Stimulated activated effector memory CD8-positive, alpha-beta T cell treated with anti-CD3 and anti-CD28 coated beads, Interleukin-12 subunit alpha, Interleukin-12 subunit beta, amount 100 ng/mL, for 72 hours (primary cell): ENCODE results near the gene LTB4R.
"Not testable (repeated sequence)": the region's sequence is repeated elsewhere in the genome, so short reads cannot be mapped to it uniquely, and the experiment has no call there.

ENCODE experiments used
- ATAC-seq: fragments of 150-1000 bp; cut with Tn5 transposase; 2 replicates; pipeline ENCODE4 v1.10.0; 2021
- DNase-seq, 2 donors: peaks; one replicate each; pipeline ENCODE4 v3.0.0; 2021 to 2022; ENCODE audit warnings: low spot score in 2 of 2
- H3K27ac Mint-ChIP-seq: one replicate; pipeline ENCODE4 v1.8.0; 2022; ENCODE audit warnings: mild to moderate bottlenecking, mixed read lengths
- H3K36me3 Mint-ChIP-seq: one replicate; pipeline ENCODE4 v1.8.0; 2022; ENCODE audit warnings: mild to moderate bottlenecking, mixed read lengths
- H3K4me1 Mint-ChIP-seq: one replicate; pipeline ENCODE4 v1.8.0; 2022; ENCODE audit warnings: mixed read lengths
- H3K4me3 Mint-ChIP-seq: one replicate; pipeline ENCODE4 v1.8.0; 2022; ENCODE audit warnings: mild to moderate bottlenecking, mixed read lengths
- H3K9me3 Mint-ChIP-seq: one replicate; pipeline ENCODE4 v1.8.0; 2022; ENCODE audit warnings: mixed read lengths

The LTB4R gene

DNA sequence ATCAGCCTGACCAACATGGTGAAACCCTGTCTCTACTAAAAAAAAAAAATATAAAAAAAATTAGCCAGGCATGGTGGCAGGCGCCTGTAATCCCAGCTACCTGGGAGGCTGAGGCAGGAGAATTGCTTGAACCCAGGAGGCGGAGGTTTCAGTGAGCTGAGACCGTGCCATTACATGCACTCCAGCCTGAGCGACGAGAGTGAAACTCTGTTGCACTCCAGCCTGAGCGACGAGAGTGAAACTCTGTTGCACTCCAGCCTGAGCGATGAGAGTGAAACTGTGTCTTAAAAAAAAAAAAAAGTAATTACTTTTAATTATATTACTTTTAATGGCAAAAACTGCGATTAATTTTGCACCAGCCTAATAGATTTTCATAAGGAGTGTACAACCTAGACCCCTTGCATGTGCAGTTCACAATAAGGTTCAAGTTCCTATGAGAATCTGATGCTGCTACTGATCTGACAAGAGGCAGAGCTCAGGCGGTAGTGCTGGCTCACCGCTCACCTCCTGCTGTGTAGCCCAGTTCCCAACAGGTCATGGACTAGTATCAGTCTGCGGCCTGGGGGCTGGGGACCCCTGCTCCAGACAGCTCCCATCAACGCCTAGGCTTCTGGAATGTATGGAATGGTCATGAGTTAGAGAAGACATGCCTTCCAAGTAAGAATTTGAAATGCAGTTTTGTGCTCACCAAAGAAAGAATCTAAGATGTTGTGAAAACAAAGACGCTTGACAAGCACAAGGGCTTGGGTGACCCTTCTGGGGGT is 10.1 kb downstream of the LTB4R start:
- Mint-ChIP-seq H3K4me1 (peaks cover 14% of the 10 kb centered on the region), H3K27ac (no peak overlapping the region), H3K36me3 (no peaks in the 10 kb centered on the region), H3K4me3 (no peak overlapping the region), H3K9me3 (no peaks in the 10 kb centered on the region)
- ATAC-seq (no peak), DNase-seq (no peak)

DNA sequence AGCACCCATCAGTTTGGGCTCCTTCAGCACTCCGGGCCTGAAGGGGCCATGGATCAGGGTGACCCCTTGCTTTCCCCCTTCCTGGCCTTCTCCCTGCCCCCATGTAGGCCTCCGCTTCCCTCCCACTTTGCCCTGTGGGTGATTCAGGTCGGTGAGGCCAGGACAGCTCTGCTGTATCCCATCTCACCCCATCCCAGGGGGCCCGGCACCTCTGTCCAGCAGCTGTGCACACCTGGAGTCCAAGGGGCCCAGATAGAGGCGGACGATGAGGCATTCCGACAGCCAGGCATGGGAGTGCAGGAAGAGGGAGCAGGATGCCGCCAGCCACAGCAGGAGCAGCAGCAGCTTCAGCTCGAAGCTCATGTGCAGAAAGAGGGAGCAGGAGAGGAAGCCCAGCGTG is 11.4 kb downstream of the LTB4R start:
- no peak overlapping the region for H3K4me3 Mint-ChIP-seq
- H3K27ac Mint-ChIP-seq = peak overlapping the region; percentile 2
- no peak for ATAC-seq

DNA sequence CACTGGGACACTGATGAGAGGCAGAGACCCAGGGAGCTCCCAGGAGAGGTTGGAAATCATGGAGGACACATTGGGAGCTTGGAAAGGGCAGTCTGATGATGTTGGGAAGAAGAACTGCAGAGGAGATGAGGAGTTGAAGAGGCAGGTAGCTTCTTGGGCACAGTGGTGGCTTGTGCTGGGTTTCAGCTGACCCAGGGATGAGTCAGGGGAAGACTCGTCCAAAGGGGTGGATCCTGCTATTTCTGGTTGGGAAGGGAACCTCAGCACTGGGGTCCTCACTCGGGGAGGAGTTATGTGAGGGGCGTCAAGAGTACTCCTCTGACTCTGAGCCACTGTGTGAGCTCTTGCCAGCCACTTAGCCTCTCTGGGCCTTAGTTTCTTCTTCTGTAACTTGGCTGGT is 12.0 kb downstream of the LTB4R start:
- DNase-seq (no peak), ATAC-seq (no peak)
- Mint-ChIP-seq H3K9me3 (no peaks in the 10 kb centered on the region), H3K4me3 (no peak overlapping the region), H3K27ac (peak overlapping the region; percentile 2), H3K4me1 (peaks cover 20% of the 10 kb centered on the region), H3K36me3 (no peaks in the 10 kb centered on the region)

More for the DNA sequence above, 11.4 kb downstream of the LTB4R start:
- Mint-ChIP-seq H3K36me3 (no peaks in the 10 kb centered on the region), H3K9me3 (no peaks in the 10 kb centered on the region), H3K4me1 (peaks cover 15% of the 10 kb centered on the region)
- DNase-seq = no peak

DNA sequence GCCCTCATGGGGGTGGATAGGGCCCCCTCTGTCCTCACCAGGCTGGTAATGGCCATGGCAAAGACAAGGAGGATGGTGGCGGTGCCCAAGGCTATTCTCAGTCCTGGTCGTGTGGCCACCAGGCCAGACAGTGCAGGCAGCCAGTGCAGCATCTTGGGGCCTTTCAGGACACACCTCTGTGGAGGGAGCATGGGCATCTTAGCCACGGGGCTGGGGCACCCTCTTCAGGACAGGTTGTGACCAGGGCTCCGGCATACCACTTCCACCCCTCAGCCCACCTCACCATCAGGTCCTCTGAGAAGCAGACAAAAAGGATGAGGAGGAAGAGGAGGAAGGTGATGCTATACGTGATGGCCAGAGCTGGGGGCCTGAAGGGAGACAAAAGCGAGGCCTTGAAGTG is 12.7 kb downstream of the LTB4R start:
- H3K27ac Mint-ChIP-seq = peak overlapping the region; percentile 32
- peaks cover 2% of the 10 kb centered on the region for H3K36me3 Mint-ChIP-seq
- ATAC-seq (no peak), DNase-seq (no peak)
- H3K4me3 Mint-ChIP-seq = no peak overlapping the region
- no peaks in the 10 kb centered on the region for H3K9me3 Mint-ChIP-seq
- peaks cover 26% of the 10 kb centered on the region for H3K4me1 Mint-ChIP-seq

DNA sequence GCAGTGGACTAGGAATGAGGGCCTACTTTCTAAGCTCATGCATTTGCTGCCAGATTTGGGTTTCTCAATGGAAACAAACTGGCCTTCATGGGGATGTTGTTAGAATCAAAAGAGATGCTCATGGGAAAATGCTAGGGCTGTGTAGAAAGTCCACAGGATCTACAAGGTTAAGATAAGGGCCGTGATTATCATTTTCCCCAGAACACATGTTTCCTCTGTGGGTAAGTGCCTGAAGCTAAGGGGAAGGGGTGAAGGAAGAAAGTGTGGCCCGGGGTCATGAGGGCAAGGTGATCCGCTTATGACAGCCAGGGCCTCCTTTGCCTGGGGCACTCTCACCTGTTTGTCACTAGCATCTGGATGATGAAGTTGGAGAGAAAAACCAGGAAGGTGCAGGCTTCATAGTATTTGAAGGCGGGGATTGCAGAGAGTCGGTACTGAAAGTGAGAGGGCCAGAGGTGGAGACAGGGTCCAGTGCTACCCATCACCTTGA is 13.8 kb downstream of the LTB4R start:
- H3K27ac Mint-ChIP-seq = no peak overlapping the region
- no peak for ATAC-seq
- H3K4me3 Mint-ChIP-seq = no peak overlapping the region
- peaks cover 12% of the 10 kb centered on the region for H3K36me3 Mint-ChIP-seq
- H3K9me3 Mint-ChIP-seq = no peaks in the 10 kb centered on the region
- no peak for DNase-seq
- H3K4me1 Mint-ChIP-seq = peaks cover 37% of the 10 kb centered on the region

DNA sequence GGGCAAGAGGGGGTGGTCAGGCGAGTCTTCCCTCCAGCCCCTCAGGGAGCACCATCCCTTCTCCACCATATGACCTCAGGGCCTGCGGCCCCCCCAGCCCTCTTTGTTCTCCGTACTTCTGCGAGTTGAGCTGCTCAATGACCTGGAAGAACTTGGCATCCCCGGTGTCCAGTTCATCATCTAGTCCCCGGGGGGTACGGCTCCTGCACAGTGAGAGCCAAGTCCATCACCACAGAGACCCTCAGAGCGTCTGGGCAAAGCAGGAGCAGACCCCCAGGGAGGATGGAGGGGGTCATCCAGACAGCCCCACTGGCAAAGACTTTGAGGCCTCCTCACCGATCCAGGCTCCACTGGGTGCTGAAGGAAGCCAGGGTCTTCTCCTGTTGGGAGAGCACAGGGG is 14.7 kb downstream of the LTB4R start:
- Mint-ChIP-seq H3K36me3 (peaks cover 12% of the 10 kb centered on the region), H3K4me3 (no peak overlapping the region), H3K9me3 (no peaks in the 10 kb centered on the region), H3K4me1 (peaks cover 46% of the 10 kb centered on the region), H3K27ac (peak overlapping the region; percentile 63)
- DNase-seq (no peak), ATAC-seq (no peak)

DNA sequence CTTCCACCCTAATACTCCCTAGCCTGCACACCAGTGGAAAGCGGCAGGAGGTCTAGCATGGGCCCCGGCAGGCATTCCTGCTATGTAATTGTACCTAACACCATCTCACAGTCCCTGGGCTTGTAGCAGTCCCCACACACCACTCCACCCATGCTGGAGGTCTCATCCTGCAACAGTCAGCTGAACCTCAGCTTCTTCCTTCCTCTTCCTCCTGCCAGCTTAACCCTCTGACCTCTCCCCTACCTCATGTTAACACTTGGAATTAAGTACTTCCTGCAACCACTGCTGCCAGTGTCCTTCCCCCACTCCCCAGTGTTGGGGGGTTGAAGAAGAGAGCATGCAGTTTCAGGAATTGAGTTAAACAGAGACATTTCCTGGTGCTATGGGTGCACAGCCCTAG is 16.0 kb downstream of the LTB4R start:
- Mint-ChIP-seq H3K36me3 (peaks cover 18% of the 10 kb centered on the region), H3K27ac (peak overlapping the region; percentile 84), H3K9me3 (no peaks in the 10 kb centered on the region), H3K4me1 (peaks cover 57% of the 10 kb centered on the region), H3K4me3 (no peak overlapping the region)
- ATAC-seq = no peak
- DNase-seq = no peak

DNA sequence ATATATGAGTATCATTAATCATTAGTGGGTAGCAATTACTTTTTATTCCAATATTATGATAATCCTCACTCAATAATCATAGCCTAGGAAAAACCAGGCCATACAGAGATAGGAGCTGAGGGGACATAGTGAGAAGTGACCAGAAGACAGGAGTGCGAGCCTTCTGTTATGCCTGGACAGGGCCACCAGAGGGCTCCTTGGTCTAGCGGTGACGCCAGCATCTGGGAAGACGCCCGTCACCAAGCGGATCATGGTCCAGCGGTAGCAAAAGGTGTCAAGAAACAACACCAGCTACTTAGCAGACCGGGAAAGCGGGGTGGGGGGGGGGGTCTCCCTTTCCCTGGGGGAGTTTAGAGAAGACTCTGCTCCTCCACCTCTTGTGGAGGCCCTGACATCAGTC is 16.6 kb downstream of the LTB4R start:
- H3K27ac Mint-ChIP-seq = peak overlapping the region; percentile 84
- not testable (repeated sequence) for H3K9me3 Mint-ChIP-seq, ATAC-seq, H3K4me3 Mint-ChIP-seq, DNase-seq
- peaks cover 19% of the 10 kb centered on the region for H3K36me3 Mint-ChIP-seq
- H3K4me1 Mint-ChIP-seq = peaks cover 60% of the 10 kb centered on the region

DNA sequence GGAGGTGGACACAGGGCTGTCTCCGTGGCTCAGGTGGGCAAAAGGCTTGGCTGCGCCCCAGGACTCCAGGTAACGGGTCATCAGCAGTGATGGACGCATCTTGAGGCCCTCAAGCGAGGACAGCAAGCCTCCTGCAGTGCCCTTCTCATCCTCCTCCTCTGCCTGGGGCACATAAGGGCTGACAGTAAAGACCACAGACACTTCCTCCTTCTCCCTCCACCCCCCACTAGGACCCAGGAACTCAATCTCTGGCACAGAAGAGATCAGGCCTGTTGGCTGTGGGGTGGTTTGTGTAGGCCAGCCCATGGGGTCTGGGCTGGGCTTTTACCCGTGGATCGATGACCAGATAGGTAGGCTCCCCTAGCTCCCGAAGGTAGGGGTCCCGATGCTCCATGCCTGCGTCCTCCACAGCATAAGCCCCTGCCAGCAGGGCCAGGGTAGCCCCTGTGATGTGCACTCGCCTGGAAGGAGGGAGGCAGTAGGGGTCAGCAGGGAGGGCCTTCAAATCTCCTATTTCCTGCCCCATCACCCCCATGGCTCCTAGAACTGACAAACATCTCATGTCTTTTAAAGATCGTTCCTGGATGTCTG is 17.9 kb downstream of the LTB4R start:
- Mint-ChIP-seq H3K4me1 (peaks cover 61% of the 10 kb centered on the region), H3K36me3 (peaks cover 19% of the 10 kb centered on the region), H3K4me3 (peak overlapping the region; percentile 40), H3K27ac (peak overlapping the region; percentile 81), H3K9me3 (no peaks in the 10 kb centered on the region)
- DNase-seq (no peak), ATAC-seq (no peak)

DNA sequence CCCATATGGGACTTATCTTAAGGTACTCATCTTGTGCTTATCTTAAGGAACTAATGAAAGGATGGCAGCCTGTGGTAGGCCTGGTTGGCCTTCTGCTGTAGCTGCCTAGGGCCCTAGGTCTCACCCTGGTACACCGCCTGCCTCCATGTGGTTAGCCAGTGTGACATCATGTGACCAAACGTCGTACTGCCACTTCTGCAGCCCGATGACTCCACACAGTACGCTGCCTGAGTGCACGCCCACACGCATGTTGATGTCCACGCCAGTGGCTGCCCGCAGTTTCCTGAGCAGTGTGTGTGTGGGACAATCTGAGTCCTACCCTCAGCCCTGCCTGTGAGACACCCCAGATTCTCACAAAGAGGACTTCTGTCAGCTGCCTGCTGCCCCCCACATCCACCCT is 18.4 kb downstream of the LTB4R start:
- peak overlapping the region; percentile 40 for H3K4me3 Mint-ChIP-seq
- no peaks in the 10 kb centered on the region for H3K9me3 Mint-ChIP-seq
- ATAC-seq (peak; percentile 89), DNase-seq (peak; percentile 75 to 92)
- peaks cover 19% of the 10 kb centered on the region for H3K36me3 Mint-ChIP-seq
- H3K27ac Mint-ChIP-seq = peak overlapping the region; percentile 81
- H3K4me1 Mint-ChIP-seq = peaks cover 62% of the 10 kb centered on the region

DNA sequence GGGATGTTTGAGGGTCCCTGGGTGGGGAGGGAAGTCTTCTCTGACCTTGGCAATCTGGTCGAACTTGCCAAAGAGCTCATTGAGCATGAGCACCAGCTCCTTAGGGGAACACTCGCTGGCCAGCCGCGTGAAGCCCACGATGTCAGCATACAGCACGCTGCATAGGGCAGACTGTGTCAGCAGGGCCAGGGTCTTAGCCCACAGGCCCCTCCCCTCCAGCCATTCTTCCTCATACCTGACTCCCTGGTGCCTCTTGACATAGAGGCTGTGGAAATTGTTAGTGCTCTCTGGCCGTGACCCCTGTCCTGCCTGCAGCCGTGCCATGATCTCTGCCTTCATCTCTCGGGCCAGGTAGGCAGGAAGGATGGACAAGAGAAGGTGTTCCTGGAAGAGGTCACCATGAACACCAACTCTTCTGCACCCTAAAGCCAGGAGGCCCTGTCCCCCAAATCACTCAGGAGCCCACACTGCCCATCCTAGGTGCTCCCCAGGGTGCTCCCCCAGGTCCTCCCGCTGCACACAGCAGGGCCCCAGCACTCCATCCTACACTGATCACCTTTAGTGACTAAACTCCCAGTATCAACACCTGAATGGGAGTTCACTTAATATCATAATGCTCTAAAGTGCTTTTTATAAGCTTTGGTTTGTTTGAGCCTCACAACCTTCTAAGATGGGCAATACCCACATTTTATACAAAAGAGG is 19.8 kb downstream of the LTB4R start:
- no peak for DNase-seq
- no peak for ATAC-seq
- Mint-ChIP-seq H3K9me3 (no peaks in the 10 kb centered on the region), H3K4me3 (no peak overlapping the region), H3K36me3 (peaks cover 22% of the 10 kb centered on the region), H3K4me1 (peaks cover 70% of the 10 kb centered on the region), H3K27ac (peak overlapping the region; percentile 68)

DNA sequence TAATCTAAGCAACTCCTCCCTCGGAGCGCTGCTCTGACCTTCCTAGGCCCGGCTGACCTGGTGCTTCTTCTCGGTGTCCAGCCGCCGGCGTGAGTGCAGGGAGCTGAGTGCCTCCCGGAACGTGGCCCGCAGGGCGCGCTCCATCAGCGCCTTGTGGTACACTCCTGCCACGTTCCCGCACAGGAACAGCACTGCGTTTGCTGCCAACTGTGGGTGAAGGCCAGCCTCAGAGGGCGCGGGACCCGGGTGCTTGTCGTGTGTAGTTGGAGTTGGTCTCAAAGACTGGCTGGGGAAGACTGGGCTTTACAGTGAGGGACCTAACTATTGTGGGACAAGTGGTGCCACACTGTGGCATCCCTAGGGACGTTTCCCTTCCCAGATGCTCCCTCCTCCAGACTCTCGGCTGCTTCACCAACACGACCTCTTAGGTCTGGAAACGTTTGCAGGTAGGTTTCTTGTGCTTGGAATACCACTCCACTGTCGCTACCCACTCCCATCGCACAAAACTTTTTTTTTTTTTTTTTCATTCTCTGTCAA is 20.5 kb downstream of the LTB4R start:
- DNase-seq (no peak), ATAC-seq (no peak)
- Mint-ChIP-seq H3K4me1 (peaks cover 70% of the 10 kb centered on the region), H3K4me3 (peak overlapping the region; percentile 78), H3K36me3 (peaks cover 29% of the 10 kb centered on the region), H3K9me3 (no peaks in the 10 kb centered on the region), H3K27ac (peak overlapping the region; percentile 68)

DNA sequence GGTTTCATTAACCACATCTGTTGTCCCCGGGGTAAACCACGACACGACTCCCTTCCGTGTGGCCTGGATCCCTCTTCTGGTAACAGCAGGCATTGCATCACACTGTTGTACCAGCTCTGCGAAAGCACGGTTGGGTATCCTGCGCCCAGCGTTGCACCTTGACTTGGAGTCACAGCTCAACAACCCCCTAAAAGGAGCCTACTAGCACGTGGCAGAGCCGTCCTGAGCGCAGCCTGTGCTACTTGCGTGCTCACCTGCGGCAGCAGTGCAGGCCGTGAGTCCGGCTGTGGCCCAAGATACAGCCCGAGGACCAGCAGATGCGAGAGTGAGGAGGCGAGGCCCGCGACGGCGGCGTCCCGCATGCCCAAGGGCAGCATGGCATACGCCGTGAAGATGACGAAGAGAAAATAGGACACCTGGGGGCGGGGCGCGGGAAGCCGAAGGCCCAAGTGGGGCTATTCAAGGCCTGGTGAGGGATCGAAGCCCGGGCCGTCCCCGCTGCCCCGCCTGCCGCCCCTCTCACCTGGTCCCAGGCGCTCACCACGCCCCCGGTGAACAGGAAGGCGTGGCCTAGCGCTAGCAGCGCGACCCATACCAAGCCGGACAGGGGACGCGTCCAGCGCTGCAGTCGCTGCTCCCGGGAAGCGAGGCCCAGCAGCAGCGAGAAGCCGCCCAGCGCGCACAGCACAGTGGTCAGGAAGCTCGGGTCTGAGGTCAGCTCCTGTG is 21.1 kb downstream of the LTB4R start:
- Mint-ChIP-seq H3K9me3 (no peaks in the 10 kb centered on the region), H3K4me3 (peak overlapping the region; percentile 78), H3K27ac (peak overlapping the region; percentile 68), H3K4me1 (peaks cover 66% of the 10 kb centered on the region), H3K36me3 (peaks cover 35% of the 10 kb centered on the region)
- ATAC-seq (peak; percentile 77), DNase-seq (peak; percentile 65 to 88)

DNA sequence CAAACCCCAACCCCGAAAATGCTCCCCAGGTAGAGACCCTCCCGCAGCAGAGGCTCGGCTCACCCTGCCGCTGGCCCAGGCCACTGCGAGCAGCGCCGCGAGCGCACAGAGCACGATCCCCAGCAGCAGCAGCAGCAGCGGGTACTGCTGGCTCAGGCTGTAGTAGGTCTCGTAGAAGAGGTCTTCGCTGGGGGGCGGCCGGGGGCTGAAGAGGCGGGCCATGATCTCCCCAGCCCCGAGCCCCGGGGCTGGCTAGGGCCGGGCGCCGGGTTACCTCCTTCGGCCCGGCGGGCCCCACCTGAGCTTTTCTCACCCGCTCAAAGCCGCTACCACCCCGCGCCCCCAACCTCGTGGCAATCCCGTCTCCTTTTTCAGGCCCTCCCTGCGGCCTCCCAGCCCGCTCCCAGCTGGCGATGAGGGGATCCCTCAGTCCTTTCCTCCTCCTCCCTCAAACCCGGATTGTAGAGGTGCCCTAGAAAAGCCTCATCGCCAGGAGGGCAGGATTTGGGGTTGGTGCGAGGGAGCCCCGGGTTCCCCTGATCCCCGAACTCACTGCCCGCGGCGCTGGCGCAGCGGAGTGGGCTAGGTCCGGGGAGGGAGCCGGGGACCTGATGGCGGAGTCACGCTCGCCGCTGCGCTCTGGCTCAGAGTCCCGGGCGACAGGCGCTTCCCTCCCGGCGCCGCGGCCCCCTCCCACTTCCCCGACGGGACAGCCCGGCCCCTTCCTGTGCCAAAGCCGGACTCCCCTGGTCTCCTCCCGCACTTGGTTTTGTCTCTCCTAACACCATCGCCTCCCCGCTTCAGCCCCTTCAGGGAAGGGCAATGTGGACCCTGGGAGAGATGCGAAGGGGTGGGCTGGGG is 23.4 kb downstream of the LTB4R start, which contains the start of gene ADCY4:
TSS of gene ADCY4 (minus strand) at position 641 of the 861 bp plus-strand sequence. CDS start at position 222, 419 bp downstream.
- H3K9me3 Mint-ChIP-seq = no peaks in the 10 kb centered on the region
- ATAC-seq = no peak
- H3K27ac Mint-ChIP-seq = no peak within 1 kb of the TSS
- H3K36me3 Mint-ChIP-seq = peaks cover 33% of the 10 kb centered on the region
- peak in 1 of 2 donors; percentile 66 for DNase-seq
- peak within 1 kb of the TSS; percentile 78 for H3K4me3 Mint-ChIP-seq
- peaks cover 65% of the 10 kb centered on the region for H3K4me1 Mint-ChIP-seq
